Breast epithelium (tissue), 4 donors: ENCODE data around the gene COG3. TPM values are rescaled to one million over a fixed set of nuclear protein-coding genes. Genes with fewer than 3 reads are reported as not detected.

Experiments used
- DNase-seq, 2 donors: peaks; one replicate each; pipeline ENCODE4 v3.0.0-alpha.2; 2019; ENCODE audit warnings: low spot score in 2 of 2
- H3K27ac ChIP-seq, 2 donors: fragments of 200-600 bp; sonication (generic) in 1 of 2; one replicate each; pipeline ENCODE4 v1.5.1; 2016 to 2019; ENCODE audit warnings: mild to moderate bottlenecking in 1 of 2
- H3K27me3 ChIP-seq, 2 donors: fragments of 200-600 bp; sonication (generic) in 1 of 2; one replicate each; pipeline versions ENCODE4 v1.5.1 to v1.6.0; 2017 to 2019; ENCODE audit warnings: control low read depth in 1 of 2, mild to moderate bottlenecking in 1 of 2
- H3K36me3 ChIP-seq: fragments of 200-600 bp; one replicate; pipeline ENCODE4 v1.5.1; 2019
- H3K4me1 ChIP-seq, 2 donors: fragments of 200-600 bp; sonication (generic); one replicate each; pipeline ENCODE4 v1.5.1; 2016 to 2019; ENCODE audit warnings: control low read depth in 1 of 2
- H3K4me3 ChIP-seq, 3 donors: fragments of 200-600 bp; sonication (generic); 1 replicate in 2 of 3; 2 replicates in 1 of 3; pipeline ENCODE4 v1.5.1; 2016 to 2019; ENCODE audit warnings: mild to moderate bottlenecking in 3 of 3, moderate library complexity in 2 of 3
- H3K9me3 ChIP-seq, 2 donors: fragments of 200-600 bp; sonication (generic) in 1 of 2; one replicate each; pipeline ENCODE4 v1.5.1; 2016 to 2019; ENCODE audit warnings: control low read depth in 1 of 2
- CTCF ChIP-seq, 3 donors: fragments of 450-650 bp; IDR thresholded peaks; one replicate each; pipeline ENCODE4 v1.5.1; 2016 to 2017; ENCODE audit warnings: antibody characterized with exemption in 3 of 3, mild to moderate bottlenecking in 3 of 3, moderate library complexity in 3 of 3
- POLR2A ChIP-seq: fragments of 450-650 bp; IDR thresholded peaks from one replicate; pipeline ENCODE4 v1.6.1; 2016; ENCODE audit warnings: antibody characterized with exemption, mild to moderate bottlenecking, moderate library complexity
- POLR2AphosphoS5 ChIP-seq, 3 donors: sonication (generic); formaldehyde crosslinking; IDR thresholded peaks; one replicate each; pipeline ENCODE4 v1.6.1; 2017; ENCODE audit warnings: antibody characterized with exemption in 3 of 3
- intact Hi-C: fragments of 100-400 bp; cut with DNase I; formaldehyde crosslinking; loops from one replicate; pipeline ENCODE4 v1.15.1; 2023; ENCODE audit warnings: low total_unique reads
- total RNA-seq, 3 donors: library from RNA; depleted of rRNA; stranded (reverse); fragments of >200 nt; gene quantifications; one replicate each; pipeline ENCODE4 v1.1.0, GENCODE V29; 2016

COG3 gene
- total RNA-seq, 3 donors from 2014 or later = 30.4 to 45.1 (median 39.7) TPM

GRCh38 chr13:45479661-45480060 lies 14.9 kb downstream of the COG3 start:
- no peak overlapping the region for H3K27ac ChIP-seq
- no peaks in the 10 kb centered on the region for H3K9me3 ChIP-seq
- H3K4me3 ChIP-seq = no peak overlapping the region
- no peaks in the 10 kb centered on the region for H3K27me3 ChIP-seq
- no peak for DNase-seq
- H3K36me3 ChIP-seq = no peaks in the 10 kb centered on the region
- intact Hi-C loops = no loop called here
- no peaks in the 10 kb centered on the region for H3K4me1 ChIP-seq
- TF ChIP-seq CTCF (IDR thresholded peaks at IDR 0.05) (no peak), POLR2AphosphoS5 (IDR thresholded peaks at IDR 0.05) (no peak), POLR2A (no peak)

GRCh38 chr13:45481688-45482087 lies 16.9 kb downstream of the COG3 start:
- Histone ChIP-seq H3K27ac (no peak overlapping the region), H3K27me3 (no peaks in the 10 kb centered on the region), H3K4me3 (no peak overlapping the region), H3K36me3 (no peaks in the 10 kb centered on the region), H3K4me1 (no peaks in the 10 kb centered on the region), H3K9me3 (no peaks in the 10 kb centered on the region)
- TF ChIP-seq POLR2AphosphoS5 (IDR thresholded peaks at IDR 0.05) (no peak), CTCF (IDR thresholded peaks at IDR 0.05) (no peak), POLR2A (no peak)
- intact Hi-C loops = no loop called here
- no peak for DNase-seq

- Histone ChIP-seq H3K9me3 (no peaks in the 10 kb centered on the region), H3K4me3 (no peak overlapping the region), H3K36me3 (no peaks in the 10 kb centered on the region), H3K27ac (peak overlapping the region in 1 of 2 donors; percentile 33), H3K27me3 (no peaks in the 10 kb centered on the region), H3K4me1 (no peaks in the 10 kb centered on the region)
- DNase-seq = no peak
- TF ChIP-seq POLR2AphosphoS5 (IDR thresholded peaks at IDR 0.05) (no peak), CTCF (IDR thresholded peaks at IDR 0.05) (no peak), POLR2A (no peak)
- intact Hi-C loops = no loop called here
Measured at GRCh38 chr13:45482571-45483173, 17.9 kb downstream of the COG3 start.

- Histone ChIP-seq H3K4me3 (no peak overlapping the region), H3K27ac (no peak overlapping the region), H3K36me3 (no peaks in the 10 kb centered on the region), H3K27me3 (no peaks in the 10 kb centered on the region), H3K9me3 (no peaks in the 10 kb centered on the region), H3K4me1 (no peaks in the 10 kb centered on the region)
- no peak for TF ChIP-seq POLR2A
- no peak for TF ChIP-seq POLR2AphosphoS5 (IDR thresholded peaks at IDR 0.05)
- no peak for TF ChIP-seq CTCF (IDR thresholded peaks at IDR 0.05)
- intact Hi-C loops = no loop called here
- DNase-seq = no peak
Measured at GRCh38 chr13:45487604-45488003, 22.9 kb downstream of the COG3 start.

- Histone ChIP-seq H3K9me3 (no peaks in the 10 kb centered on the region), H3K36me3 (no peaks in the 10 kb centered on the region), H3K27ac (no peak overlapping the region), H3K27me3 (no peaks in the 10 kb centered on the region), H3K4me3 (no peak overlapping the region), H3K4me1 (no peaks in the 10 kb centered on the region)
- TF ChIP-seq POLR2AphosphoS5 (IDR thresholded peaks at IDR 0.05) = no peak
- TF ChIP-seq POLR2A = no peak
- no peak for TF ChIP-seq CTCF (IDR thresholded peaks at IDR 0.05)
- no peak for DNase-seq
- intact Hi-C loops = no loop called here
Measured at GRCh38 chr13:45490068-45490467, 25.3 kb downstream of the COG3 start.
